Mammary epithelial cell (primary cell): ENCODE measurements around the gene EBI3.

Experiments
- CTCF ChIP-seq, 2 donors: IDR thresholded peaks in 1 of 2; conservative IDR thresholded peaks in 1 of 2; 2 replicates each; pipeline ENCODE4 v1.5.1; 2011 to 2012; ENCODE audit warnings: inconsistent platforms in 2 of 2, low read length in 2 of 2, mild to moderate bottlenecking in 2 of 2, control low read depth in 1 of 2, low read depth in 1 of 2; ENCODE audit not compliant: insufficient read depth in 1 of 2; ENCODE audit errors: extremely low read depth in 1 of 2
- EZH2 ChIP-seq: IDR thresholded peaks from 2 replicates; pipeline ENCODE4 v1.6.1; 2012; ENCODE audit warnings: low read length, inconsistent platforms, borderline replicate concordance

- TF ChIP-seq CTCF (conservative IDR thresholded peaks at IDR 0.05 in 1 of 2, IDR thresholded peaks at IDR 0.05 in 1 of 2; ENCODE audit: extremely low read depth in 1 of 2, insufficient read depth in 1 of 2, low read depth in 1 of 2, low read length in 2 of 2) (no peak), EZH2 (no peak)
These were observed 3.4 kb downstream of the EBI3 start for GRCh38 chr19:4232614-4233281.
